ENCODE data around the gene KRT85.

Gene KRT85

DNA sequence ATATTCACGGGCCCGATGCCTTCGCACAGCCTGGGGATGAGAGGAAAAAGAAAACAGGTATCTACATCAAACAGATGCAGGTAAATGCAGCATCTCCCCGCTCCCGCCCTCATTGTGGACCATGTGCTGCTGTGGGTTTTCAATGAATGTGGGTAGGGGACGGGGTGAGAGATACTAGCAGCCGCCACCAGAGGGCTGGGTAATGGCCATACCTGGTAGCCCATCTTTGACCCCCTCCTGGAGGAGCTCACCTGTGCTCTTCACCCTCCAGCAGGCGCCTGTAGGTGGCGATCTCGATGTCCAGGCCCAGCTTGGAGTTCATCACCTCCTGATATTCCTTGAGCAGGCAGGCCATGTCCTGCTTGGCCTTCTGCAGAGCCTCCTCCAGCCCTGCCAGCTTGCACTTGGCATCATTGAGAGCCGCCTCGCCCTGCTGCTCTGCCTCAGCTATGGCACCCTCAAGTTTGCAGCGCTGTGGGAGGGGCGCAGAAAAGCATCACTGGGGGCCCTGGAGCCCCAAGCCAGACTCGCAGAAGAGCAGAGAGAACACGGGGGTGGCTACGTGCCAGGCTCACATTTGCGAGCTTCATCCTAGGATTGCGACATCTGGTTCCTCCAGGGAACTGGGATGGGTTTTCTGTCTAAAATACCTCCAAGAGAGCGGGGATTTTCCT, 28.6 kb upstream of the KRT85 start:
- FAIRE-seq: no peak
- DNase-seq (ENCODE audit: low spot score): no peak

DNA sequence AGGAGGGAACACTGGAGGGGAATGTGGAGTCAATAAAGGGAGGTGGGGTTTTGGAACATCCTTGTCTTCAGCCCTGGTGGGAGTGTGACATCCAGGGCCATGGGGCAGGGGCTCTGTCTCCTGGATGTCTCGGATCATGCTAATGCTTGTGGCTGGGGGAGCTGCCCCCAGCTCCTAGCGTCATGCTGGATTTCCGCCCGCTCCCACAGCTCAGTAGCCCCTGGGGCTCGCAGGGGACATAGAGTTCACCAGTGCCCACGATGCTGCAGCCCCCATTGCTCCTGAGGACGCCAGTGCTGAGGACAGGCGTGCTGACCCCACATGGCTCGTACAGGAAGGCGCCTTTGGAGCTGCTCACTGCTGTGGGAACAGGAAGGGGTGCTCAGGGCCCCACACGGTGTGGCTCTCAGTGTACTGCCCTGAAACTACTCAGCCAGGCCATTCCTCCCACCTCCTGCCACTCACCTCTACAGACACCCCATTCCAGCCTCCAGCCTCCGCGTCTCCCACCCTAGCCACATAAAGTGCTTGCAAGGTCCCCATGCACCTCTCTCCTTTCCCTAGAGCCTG, 27.6 kb upstream of the KRT85 start:
- DNase-seq (ENCODE audit: low spot score) (no peak), FAIRE-seq (no peak)

DNA sequence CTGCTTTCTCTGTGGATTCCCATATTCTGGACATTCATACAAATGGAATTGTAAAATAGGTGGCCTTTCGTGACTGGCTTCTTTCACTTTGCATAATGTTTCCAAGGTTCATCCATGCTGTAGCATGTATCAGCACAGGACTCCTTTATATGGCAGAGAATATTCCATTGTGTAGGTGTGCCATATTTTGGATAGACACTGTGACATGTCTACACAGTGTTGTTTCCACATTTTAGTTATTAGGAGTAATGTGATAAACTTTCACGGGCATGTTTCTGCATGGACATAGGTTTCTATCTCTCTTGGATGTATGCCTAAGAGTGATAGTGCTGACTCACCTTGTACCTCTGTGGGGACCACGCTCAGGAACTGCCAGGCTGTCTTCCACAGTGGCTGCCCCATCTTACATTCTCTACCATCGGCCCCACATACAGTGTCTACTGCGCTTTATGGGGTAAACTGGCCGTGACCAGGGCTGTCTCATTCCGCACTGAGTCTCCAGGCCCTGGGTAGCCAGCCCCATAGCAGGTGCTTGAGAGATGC, 25.3 kb upstream of the KRT85 start:
- no peak for DNase-seq (ENCODE audit: low spot score)
- FAIRE-seq: no peak

DNA sequence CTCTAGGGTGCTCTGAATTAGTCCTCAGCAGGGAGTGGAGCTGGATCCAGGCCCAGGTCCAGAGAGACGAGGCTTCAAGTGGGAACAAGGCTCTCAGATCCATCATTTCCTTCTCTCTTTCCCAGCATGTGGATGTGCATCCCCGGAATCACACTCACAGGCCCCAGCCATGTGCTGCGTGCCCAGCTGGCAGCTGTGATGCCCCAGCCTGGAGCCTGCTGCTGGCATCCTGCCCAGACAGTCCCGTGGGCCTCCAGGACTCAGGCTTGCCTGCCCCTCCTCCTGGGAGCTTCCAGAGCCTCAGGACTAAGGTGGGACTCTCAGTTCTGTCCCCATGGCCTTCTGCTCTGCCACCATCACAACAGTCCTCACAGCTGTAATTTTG, 24.3 kb upstream of the KRT85 start:
- no peak for DNase-seq (ENCODE audit: low spot score)
- no peak for FAIRE-seq

DNA sequence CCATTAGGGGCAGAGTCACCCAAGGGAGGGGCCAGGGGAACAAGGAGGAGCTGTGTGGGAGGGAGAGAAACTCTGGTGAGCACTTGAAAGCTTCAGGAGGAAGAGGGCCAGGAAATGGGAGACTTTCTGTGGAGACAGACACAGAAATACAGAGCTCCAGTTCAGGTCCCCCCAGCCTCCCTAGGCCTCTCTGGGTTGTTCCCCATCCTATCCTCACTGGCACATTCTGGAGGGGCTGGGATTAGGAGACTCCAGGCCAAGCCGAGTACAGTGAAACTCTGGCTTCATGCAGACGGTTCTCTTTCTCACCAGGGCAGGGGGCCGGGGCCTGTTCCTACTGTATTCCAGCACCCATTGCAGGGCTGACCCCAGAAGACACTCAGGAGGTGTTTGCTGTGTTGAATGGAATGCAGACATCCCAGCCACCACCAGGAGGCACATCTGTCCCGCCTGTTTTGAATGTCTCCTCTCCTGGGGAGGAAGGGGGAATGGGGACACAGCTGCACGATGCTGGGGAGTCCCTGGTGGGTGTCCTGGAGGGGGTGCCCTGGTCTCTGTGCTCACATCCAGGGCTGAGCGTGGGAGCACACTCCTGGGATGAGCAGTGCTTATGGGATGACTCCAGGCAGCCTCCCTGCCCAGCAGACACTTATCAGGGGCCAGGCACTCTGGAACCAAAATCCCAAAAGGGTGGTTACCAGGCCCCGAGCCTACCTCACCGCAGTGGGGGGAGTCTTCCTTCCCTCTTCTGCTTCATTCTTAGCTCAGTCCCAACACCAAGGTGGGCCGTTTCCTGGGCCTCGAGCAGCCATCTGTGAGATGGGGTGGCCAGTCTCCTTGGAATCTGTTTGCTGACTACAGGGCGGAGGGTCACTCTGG, 23.7 kb upstream of the KRT85 start:
- no peak for DNase-seq (ENCODE audit: low spot score)
- no peak for FAIRE-seq

DNA sequence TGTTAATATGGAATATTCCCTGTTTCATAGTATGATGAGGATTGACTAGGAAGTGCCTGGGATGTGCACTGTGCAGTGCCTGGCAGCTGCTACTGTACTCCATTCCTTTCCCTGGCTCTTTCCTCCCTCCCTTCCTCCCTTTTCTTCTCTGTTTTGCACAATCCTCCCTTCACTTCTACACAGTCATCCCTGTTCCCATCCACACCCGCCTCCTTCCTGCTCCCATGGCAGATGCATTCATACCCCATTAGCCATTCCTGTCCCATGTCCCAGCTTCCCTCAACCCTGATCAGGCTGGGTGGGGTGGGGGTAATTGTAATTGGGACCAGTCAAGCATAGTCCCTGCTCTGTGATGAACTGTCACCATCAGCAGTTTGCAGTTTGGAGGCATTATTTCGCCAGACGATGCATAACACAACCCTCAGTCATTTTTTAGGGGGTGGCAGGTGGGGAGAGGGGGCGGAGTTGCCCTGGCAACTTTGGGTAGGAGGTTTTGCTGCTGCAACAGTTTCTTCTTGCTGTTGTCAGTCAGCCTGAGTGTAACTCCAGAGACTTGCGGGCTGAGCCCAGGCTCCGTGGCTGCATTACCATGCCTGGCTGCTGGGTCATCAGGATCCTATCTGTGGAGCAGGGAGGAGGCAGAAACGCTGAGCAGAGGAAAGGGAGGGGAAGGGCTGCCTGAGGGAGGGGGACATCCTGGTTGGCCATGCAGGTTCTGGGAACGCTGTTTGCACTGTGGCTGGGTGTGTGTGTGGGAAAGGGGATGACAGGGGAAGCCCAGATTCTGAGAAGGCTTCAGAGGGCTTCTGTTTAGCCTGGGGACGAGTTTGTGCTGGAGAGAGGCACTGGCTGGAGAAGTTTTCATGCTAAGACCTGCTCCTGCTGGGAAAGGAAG, 22.3 kb upstream of the KRT85 start:
- DNase-seq (ENCODE audit: low spot score) (no peak), FAIRE-seq (no peak)

DNA sequence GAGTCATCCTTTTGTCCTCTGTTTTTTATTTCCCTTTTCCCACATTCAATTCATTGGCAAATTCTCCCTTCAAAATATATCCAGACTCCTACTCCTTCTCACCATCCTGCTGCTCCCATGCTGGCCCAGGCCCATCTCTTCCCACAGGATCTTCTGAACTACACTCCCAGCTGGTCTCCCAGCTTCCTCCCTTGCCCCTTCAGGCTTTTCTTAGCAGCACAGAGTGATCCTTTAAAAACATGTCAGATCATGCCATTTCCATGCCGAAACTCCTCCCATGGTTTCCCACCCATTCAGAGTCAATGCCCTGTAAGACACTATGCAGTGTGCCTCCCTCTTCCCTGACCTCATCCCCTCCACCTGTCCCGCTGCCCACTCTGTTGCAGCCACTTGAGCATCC, 20.6 kb upstream of the KRT85 start:
- no peak for FAIRE-seq

DNA sequence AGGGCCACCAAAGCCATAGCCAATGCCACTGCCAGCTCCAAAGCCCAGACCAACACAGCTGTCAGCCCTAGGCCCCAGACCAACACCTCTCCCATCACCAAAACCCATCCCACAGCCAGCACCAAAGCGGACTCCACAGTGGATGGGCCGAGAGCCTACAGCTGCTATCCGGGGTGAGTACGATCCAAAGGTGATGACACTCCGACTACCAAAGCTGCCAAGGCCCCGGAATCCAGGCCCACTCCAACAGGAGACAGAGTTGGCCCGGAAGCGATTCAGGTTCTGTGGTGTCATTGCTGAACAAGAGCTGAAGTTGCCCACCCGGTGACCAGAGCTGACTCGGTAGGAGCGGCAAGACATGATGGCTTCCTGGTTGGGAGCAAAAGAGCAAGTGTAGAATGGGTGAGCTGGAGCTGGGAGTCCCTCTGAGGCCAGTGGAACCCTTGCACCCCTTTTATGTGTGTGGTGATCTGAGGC, 18.0 kb upstream of the KRT85 start, which contains the start of gene KRT84:
Gene KRT84 (minus strand): TSS at position 427 of the 477 bp plus-strand sequence. CDS start 67 bp downstream, at position 360.
- no peak for DNase-seq (ENCODE audit: low spot score)
- no peak for FAIRE-seq

More for the DNA sequence above, 20.6 kb upstream of the KRT85 start:
- DNase-seq (ENCODE audit: low spot score): no peak

DNA sequence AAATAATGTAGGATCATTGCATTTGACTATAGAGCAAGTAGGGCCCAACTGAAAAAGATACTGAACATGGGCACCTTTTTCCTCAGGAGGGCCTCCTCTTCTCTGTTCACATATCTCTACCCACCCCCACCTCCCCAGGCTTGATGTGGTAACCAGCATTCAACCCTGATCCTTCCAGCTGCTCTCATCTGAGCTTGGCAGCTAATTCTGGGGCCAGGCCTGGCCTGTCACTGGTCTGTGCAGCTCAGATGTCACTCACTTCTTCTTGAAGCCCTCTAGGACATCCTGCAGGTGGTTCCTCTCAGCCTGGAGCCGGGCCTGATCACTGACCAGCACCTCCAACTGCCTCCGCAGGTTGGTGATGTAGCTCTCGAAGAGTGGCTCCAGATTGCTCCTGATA, 16.1 kb upstream of the KRT85 start:
- FAIRE-seq: no peak
- DNase-seq (ENCODE audit: low spot score): no peak

DNA sequence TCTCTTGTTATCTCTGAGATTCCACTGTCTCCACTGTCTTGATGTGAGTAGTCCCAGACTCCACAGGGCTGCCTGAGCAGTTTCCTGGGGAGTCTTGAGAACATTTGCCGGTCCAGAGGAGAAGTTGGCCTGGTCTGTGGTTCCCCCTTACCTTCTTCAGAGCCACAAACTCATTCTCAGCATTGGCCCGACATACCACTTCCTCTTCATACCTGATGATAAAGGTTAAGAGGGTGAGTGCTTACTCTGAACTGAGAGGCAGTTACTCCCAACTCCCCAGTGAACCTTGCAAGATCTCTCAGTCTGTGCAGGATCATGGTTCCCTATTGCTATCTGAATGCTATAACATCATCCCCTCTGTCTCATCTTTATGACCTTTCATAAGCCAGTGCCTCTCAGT, 15.6 kb upstream of the KRT85 start:
- no peak for DNase-seq (ENCODE audit: low spot score)
- FAIRE-seq: no peak

DNA sequence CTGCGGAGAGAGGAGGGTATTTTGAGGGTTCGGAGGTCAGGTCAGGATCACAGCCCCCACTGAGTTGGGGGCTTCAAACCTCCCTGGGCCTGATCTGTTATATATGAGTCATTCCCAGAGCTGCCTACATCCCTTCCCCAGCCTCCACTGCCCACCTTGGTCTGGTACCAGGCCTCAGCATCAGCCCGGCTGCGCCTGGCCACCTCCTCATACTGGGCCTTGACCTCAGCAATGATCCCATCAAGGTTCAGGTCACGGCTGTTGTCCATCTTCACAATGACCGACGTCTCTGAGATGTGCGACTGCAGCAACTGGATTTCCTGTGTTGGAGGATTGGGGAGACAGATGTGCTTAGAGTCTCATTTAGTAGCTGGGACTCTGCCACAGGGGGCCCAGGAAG, 13.9 kb upstream of the KRT85 start:
- FAIRE-seq (no peak), DNase-seq (ENCODE audit: low spot score) (no peak)

DNA sequence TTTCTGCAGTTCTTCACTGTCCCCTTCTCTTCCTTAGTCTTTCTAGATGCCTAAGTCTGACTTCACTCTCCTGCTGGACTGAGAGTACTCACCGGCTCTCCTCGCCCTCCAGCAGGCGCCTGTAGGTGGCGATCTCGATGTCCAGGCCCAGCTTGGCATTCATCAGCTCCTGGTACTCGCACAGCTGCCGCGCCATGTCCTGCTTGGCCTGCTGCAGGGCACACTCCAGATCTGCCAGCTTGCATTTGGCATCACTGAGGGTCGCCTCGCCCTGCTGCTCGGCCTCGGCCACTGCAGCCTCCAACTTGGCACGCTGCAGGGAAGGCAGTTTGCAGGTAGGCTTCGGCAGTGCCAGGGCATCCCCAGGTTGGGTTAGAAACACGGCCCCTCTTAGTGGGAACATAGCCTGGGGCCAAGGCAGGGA, 13.0 kb upstream of the KRT85 start:
- DNase-seq (ENCODE audit: low spot score) (no peak), FAIRE-seq (no peak)

DNA sequence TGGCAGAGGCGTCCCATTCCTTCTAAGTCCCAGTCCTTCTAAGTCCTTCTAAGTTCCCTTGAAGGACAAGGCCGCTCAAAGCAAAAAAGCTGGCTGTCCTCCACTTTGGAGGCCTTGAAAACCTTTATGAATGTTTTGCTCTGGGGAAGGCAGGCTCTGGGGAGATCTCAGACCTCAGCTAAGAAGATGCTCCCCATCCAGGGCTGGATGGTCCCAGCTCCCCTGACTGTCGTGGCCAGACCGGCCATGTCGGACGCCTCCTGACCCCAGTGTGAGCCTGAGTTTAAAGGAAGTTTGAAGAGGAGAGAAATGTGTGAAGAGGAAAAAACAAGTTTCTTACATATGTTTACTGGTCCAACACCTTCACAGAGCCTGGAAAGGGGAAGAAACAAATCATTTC, 12.3 kb upstream of the KRT85 start:
- FAIRE-seq: no peak
- no peak for DNase-seq (ENCODE audit: low spot score)

DNA sequence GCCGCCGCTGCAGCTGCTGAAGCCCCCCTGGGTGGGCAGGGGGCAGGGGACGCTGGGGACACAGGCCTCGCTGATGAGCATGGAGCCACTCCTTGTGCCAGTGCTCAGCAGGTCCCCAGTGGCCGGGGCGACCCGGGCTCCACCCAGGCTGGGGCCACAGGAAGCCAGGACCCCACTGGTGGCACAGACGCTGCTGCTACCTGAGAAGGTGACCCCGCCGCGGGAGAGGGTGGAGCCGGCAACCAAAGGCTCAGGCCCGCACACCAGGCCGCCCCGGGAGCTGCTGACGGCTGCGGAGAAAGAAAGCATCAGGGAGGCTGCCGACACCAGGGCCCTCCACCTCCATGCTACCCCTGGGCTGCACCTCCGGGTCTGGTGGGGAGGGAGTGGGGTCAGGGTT, 10.8 kb upstream of the KRT85 start:
- FAIRE-seq (no peak), DNase-seq (ENCODE audit: low spot score) (no peak)

DNA sequence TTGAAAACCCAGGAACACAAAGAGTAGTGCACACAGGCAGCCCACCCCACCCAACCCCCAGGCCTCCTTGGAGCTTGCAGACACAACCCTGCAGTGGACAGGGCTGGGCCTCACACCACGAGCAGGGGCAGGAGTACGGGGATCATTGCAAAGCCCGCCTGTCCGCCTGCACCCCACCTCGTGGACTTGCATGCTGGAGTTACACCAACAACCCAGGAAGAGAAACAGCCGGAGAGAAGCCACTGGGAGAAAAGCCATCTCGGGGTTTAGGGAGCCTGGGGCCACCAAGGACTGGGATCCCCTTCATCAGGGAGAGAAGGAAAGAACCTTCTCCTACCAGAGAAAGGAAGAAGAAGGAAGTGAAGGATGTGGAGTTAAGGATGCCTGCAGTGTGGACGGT, 10.0 kb upstream of the KRT85 start:
- FAIRE-seq: no peak

DNA sequence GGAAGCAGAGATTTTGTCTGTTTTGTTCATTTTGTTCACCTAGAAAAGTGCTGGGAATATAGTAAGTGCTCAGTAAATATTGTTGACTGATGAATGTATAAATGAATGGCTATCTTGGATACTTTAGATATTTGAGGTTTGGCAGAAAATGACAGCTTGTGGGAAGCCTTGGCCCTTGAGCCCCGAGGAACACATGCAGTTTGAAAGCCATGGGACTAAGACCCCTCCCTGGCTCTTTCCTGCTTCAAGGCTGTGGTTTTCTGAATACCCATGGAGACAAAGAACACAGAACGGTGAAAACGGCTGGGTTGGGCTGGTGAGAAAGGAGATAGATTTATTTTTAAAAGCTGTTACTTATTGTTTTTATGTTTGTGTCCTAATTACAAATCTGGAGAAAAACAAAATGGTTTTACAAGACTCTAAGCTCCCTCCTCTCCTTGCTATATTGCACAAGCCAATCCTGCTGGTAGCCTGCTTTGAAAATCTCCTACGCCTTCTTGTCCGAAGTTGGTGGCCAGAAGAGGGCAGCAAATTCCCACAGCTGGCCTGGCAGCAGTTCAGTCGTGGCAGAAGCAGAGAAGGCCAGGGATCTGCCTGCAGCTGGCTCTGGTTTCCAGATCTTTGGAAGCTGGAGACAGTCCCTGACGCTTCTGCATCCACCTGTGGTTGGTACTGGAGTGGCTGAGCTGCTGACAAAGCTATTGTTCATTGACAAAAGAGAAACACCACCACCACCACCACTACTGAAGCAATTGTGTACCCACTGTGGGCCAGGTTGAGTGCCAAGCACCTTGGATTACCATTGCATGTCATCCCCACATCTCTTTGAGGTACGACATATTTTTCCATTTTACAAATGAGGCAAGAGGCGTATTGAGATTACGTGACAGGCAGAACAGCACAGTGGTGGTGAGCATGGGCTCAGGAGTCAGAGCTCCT, 5.2 kb upstream of the KRT85 start:
- FAIRE-seq: no peak
- peak; percentile 61 for DNase-seq (ENCODE audit: low spot score)

More for the DNA sequence above, 10.0 kb upstream of the KRT85 start:
- no peak for DNase-seq (ENCODE audit: low spot score)

DNA sequence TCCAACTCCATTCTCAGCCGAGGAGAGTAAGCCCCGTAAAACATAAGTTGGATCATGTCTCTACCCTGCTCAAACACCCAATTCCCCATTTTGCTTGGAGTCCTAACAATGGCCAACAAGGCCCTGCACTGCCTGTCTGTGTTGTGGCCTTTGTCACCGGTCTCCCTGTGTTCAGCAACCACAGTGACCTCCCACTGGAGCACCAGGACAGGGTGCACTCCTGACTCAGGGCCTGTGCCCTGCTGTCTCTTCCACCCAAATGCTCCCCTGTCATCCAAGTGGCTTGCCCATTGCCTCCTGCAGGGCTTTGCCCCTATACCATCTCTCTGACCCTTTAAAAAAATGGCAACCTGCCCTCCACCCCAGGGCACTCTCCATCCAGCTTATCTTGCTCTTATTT, 4.4 kb upstream of the KRT85 start:
- FAIRE-seq: no peak
- DNase-seq (ENCODE audit: low spot score): no peak

DNA sequence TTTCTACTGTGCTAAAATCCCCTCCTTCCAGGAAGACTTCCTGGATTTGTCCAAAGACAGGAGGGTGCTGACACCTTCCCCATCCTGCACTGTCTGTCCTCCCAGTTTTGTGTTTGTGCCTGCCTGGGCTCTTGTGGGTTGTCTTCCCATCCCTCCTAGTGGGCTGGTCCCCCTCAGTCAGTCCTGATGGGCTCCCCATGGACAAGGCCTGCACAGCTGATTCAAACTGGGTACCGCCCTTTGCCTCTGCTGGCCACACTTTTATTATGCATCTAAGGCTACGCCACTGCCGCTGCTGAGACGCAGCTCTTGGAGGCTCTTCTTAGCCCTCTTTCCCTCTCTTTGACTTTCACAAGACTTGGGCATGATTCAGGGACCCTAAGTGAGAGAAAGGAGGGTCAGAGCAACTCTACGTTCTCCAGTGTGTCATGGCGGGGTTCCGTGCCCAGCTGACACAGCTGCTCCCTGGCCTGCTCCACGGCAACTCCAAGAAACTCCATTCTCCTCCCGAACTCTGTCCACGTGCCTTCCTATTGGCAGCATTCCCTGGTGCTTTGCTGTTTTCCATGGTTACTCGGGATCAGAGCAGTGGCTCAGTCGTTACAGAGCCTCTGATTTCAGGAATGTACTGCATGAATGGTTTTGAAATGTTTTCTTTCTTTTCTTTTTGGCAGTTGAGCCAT, 3.8 kb upstream of the KRT85 start:
- FAIRE-seq: no peak

DNA sequence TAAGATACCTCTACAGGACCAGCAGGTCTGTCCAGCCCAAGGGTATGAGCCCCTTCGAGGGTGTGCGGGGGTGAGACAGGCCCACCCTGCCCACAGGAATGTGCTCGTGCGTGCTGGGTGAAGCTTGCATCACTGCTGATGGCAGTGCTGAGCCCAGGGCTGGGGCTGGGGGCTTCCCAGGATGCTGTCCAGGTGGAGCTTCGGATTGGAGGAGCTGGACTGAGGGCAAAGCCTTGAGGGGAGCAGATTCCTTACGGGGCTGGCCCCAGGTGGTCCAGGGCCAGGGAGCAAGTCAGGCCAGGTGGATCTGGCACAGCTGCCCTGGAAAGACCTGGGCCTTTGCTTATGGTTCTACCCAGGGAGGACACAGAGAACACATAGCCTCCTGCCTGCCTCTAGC, 2.5 kb upstream of the KRT85 start:
- DNase-seq (ENCODE audit: low spot score) (no peak), FAIRE-seq (no peak)

More for the DNA sequence above, 3.8 kb upstream of the KRT85 start:
- DNase-seq (ENCODE audit: low spot score): peak; percentile 59

Measured in RCC 7860 (cell line).